Keratinocyte (primary cell): ENCODE data around the gene SYNM. TPM values are rescaled to one million over a fixed set of nuclear protein-coding genes. Genes with fewer than 3 reads are reported as not detected.

Source experiments
- DNase-seq: peaks from one replicate; pipeline ENCODE4 v3.0.0-alpha.2; 2011; ENCODE audit warnings: low read depth, missing footprints, low spot score
- FAIRE-seq: peaks from 2 replicates; lab custom pipeline; 2011; peaks lifted over from hg19 to GRCh38; lab: Jason Lieb, UNC
- H2AFZ ChIP-seq: 2 replicates; pipeline ENCODE4 v1.6.0; 2012; ENCODE audit warnings: low read length, control low read depth, inconsistent platforms; ENCODE audit not compliant: control insufficient read depth
- H3K27ac ChIP-seq: 2 replicates; pipeline ENCODE4 v1.5.1; 2011; ENCODE audit warnings: low read length; ENCODE audit not compliant: control insufficient read depth, insufficient read depth
- H3K27me3 ChIP-seq: 3 replicates; pipeline ENCODE4 v1.6.0; 2011; ENCODE audit warnings: low read length; ENCODE audit not compliant: control insufficient read depth, insufficient read depth; ENCODE audit errors: extremely low read depth
- H3K36me3 ChIP-seq, 2 experiments: 2 replicates in 1 of 2; 3 replicates in 1 of 2; pipeline ENCODE4 v1.5.1; 2011; ENCODE audit warnings: low read length in 2 of 2, mild to moderate bottlenecking in 1 of 2; ENCODE audit not compliant: control insufficient read depth in 2 of 2, insufficient read depth in 2 of 2; ENCODE audit errors: extremely low read depth in 1 of 2
- H3K4me1 ChIP-seq: 3 replicates; pipeline ENCODE4 v1.5.1; 2011; ENCODE audit warnings: low read length; ENCODE audit not compliant: control insufficient read depth, insufficient read depth; ENCODE audit errors: extremely low read depth
- H3K4me2 ChIP-seq: 3 replicates; pipeline ENCODE4 v1.6.0; 2011; ENCODE audit warnings: low read depth, low read length; ENCODE audit not compliant: control insufficient read depth, insufficient read depth; ENCODE audit errors: extremely low read depth
- H3K4me3 ChIP-seq, 3 experiments: fragments of 200-600 bp in 1 of 3; sonication (generic) in 1 of 3; 2 replicates in 2 of 3; 3 replicates in 1 of 3; pipeline ENCODE4 v1.5.1; 2011 to 2016; ENCODE audit warnings: low read length in 3 of 3, mild to moderate bottlenecking in 3 of 3, control low read depth in 2 of 3, inconsistent platforms in 1 of 3, low read depth in 1 of 3, mixed read lengths in 1 of 3, mixed run types in 1 of 3, moderate library complexity in 1 of 3; ENCODE audit not compliant: control insufficient read depth in 2 of 3, insufficient read depth in 2 of 3; ENCODE audit errors: extremely low read depth in 1 of 3
- H3K79me2 ChIP-seq: 2 replicates; pipeline ENCODE4 v1.6.0; 2012; ENCODE audit warnings: low read length; ENCODE audit not compliant: control insufficient read depth, insufficient read depth
- H3K9ac ChIP-seq: 3 replicates; pipeline ENCODE4 v1.6.0; 2011; ENCODE audit warnings: low read length; ENCODE audit not compliant: control insufficient read depth, insufficient read depth; ENCODE audit errors: extremely low read depth
- H3K9me1 ChIP-seq: 3 replicates; pipeline ENCODE4 v1.6.0; 2011; ENCODE audit warnings: low read length; ENCODE audit not compliant: control insufficient read depth, insufficient read depth; ENCODE audit errors: extremely low read depth
- H3K9me3 ChIP-seq: 2 replicates; pipeline ENCODE4 v1.5.1; 2012; ENCODE audit warnings: low read depth, low read length; ENCODE audit not compliant: control insufficient read depth
- H4K20me1 ChIP-seq: 3 replicates; pipeline ENCODE4 v1.6.0; 2011; ENCODE audit warnings: low read length; ENCODE audit not compliant: control insufficient read depth, insufficient read depth; ENCODE audit errors: extremely low read depth
- EZH2 ChIP-seq: IDR thresholded peaks from one replicate; pipeline ENCODE4 v1.6.1; 2012; ENCODE audit warnings: inconsistent platforms, mild to moderate bottlenecking, low read length, moderate library complexity
- dilution Hi-C: fragments of 300-500 bp; cut with MboI; formaldehyde crosslinking; loops from one replicate; pipeline ENCODE4 v1.7.0; 2020; ENCODE audit warnings: low sequenced_read_pairs; ENCODE audit not compliant: extremely low pct_ligation_motif_present
- polyA plus RNA-seq, 5 experiments: library from polyadenylated mRNA; depleted of rRNA in 3 of 5; stranded (reverse) in 3 of 5; stranded (forward) in 1 of 5; unstranded in 1 of 5; fragments of >200 nt; gene quantifications; 1 replicate in 1 of 5; 2 replicates in 3 of 5; 3 replicates in 1 of 5; pipeline versions ENCODE4 v1.2.1 to v1.2.3, GENCODE V29; 2011 to 2012; ENCODE audit warnings: missing spikeins in 2 of 5, low read depth in 1 of 5, low replicate concordance in 1 of 5
- TF ChIP-seq, protein P1 (sequence below), 3 experiments: IDR thresholded peaks in 1 of 3; conservative IDR thresholded peaks in 1 of 3; optimal IDR thresholded peaks in 1 of 3; 2 replicates in 2 of 3; 3 replicates in 1 of 3; pipeline versions ENCODE3 to v1.5.1; 2011; ENCODE audit warnings: low read length in 3 of 3, mild to moderate bottlenecking in 3 of 3, moderate library complexity in 2 of 3, control low read depth in 1 of 3, inconsistent platforms in 1 of 3; ENCODE audit not compliant: insufficient read depth in 2 of 3; ENCODE audit errors: extremely low read depth in 1 of 3

The SYNM gene
- polyA plus RNA-seq, 1 donor (not counting 4 experiments of a cell fraction or from before 2014, with no cell fraction given) = 0.09 TPM

DNA sequence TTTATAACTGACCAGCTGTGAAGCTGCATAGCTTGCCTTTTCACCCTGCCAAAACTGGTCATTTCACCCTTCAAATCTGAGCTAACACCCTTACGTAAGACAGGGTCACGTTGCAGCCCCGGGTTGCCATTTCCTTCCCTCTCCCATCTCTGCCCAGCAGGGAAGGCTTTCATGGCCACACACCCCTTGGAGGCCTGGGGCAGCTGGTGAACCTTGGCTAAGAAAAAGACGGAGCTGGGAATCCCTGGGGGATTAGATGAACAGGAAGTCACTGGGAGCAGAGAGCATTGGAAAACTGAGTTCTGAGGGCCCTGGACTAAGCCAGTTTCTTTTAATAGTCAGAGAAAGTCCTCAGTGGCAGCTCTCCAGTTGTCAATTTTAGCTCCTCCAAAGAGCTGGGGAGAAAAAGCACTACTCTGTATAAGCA is 76.7 kb downstream of the SYNM start:
- Histone ChIP-seq H3K36me3 (peaks cover 0 to 6% of the 10 kb centered on the region in 2 experiments), H4K20me1 (no peaks in the 10 kb centered on the region), H3K27ac (no peak overlapping the region), H3K79me2 (no peaks in the 10 kb centered on the region), H3K27me3 (no peaks in the 10 kb centered on the region), H3K4me1 (no peaks in the 10 kb centered on the region), H3K4me3 (no peak overlapping the region), H3K9ac (no peak overlapping the region), H3K9me1 (no peaks in the 10 kb centered on the region), H3K9me3 (no peaks in the 10 kb centered on the region), H2AFZ (no peak overlapping the region), H3K4me2 (no peak overlapping the region)
- FAIRE-seq (no peak), DNase-seq (no peak)
- TF ChIP-seq EZH2 = no peak
- TF ChIP-seq, protein P1, sequence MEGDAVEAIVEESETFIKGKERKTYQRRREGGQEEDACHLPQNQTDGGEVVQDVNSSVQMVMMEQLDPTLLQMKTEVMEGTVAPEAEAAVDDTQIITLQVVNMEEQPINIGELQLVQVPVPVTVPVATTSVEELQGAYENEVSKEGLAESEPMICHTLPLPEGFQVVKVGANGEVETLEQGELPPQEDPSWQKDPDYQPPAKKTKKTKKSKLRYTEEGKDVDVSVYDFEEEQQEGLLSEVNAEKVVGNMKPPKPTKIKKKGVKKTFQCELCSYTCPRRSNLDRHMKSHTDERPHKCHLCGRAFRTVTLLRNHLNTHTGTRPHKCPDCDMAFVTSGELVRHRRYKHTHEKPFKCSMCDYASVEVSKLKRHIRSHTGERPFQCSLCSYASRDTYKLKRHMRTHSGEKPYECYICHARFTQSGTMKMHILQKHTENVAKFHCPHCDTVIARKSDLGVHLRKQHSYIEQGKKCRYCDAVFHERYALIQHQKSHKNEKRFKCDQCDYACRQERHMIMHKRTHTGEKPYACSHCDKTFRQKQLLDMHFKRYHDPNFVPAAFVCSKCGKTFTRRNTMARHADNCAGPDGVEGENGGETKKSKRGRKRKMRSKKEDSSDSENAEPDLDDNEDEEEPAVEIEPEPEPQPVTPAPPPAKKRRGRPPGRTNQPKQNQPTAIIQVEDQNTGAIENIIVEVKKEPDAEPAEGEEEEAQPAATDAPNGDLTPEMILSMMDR (optimal IDR thresholded peaks at IDR 0.05 in 1 of 3, IDR thresholded peaks at IDR 0.05 in 1 of 3, conservative IDR thresholded peaks at IDR 0.05 in 1 of 3; ENCODE audit: extremely low read depth in 1 of 3, insufficient read depth in 2 of 3, low read length in 3 of 3) = no peak
- dilution Hi-C loops = no loop called here

DNA sequence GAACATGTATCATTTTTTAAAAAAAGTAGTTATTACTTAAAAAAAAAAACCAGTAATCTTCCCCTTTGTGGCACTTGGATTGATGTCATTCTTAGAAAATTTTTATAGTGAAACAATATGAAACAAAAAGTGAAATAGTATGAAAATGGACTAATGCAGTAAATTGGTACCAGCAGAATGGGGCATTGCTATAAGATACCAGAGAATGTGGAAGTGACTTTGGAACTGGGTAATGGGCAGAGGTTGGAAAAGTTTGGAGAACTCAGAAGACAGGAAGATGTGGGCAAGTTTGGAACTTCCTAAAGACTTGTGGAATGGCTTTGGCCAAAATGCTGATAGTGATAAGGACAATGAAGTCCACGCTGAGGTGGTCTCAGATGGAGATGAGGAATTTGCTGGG is 77.9 kb downstream of the SYNM start:
- DNase-seq = no peak
- dilution Hi-C loops = no loop called here
- H3K4me1 ChIP-seq = no peaks in the 10 kb centered on the region
- no peaks in the 10 kb centered on the region for H4K20me1 ChIP-seq
- no peaks in the 10 kb centered on the region for H3K27me3 ChIP-seq
- H3K36me3 ChIP-seq = peaks cover 0 to 6% of the 10 kb centered on the region in 2 experiments
- no peak overlapping the region for H3K4me2 ChIP-seq
- no peak for FAIRE-seq
- no peaks in the 10 kb centered on the region for H3K9me1 ChIP-seq
- H3K9me3 ChIP-seq = no peaks in the 10 kb centered on the region
- H3K9ac ChIP-seq = no peak overlapping the region
- no peak for TF ChIP-seq EZH2
- TF ChIP-seq, protein P1 (optimal IDR thresholded peaks at IDR 0.05 in 1 of 3, IDR thresholded peaks at IDR 0.05 in 1 of 3, conservative IDR thresholded peaks at IDR 0.05 in 1 of 3; ENCODE audit: extremely low read depth in 1 of 3, insufficient read depth in 2 of 3, low read length in 3 of 3) = no peak
- H3K27ac ChIP-seq = no peak overlapping the region
- no peaks in the 10 kb centered on the region for H3K79me2 ChIP-seq
- H3K4me3 ChIP-seq = no peak overlapping the region
- H2AFZ ChIP-seq = no peak overlapping the region

Other genes starting within 250 kb of the SYNM start
- not detected in 3 replicates for gene PGPEP1L, start 97.3 kb upstream of the SYNM start, polyA plus RNA-seq
- 3.4 to 6.7 TPM (median 5.0 TPM) in 3 replicates for gene TTC23, start 144.5 kb downstream of the SYNM start, polyA plus RNA-seq
- gene LRRC28, start 146.4 kb downstream of the SYNM start, polyA plus RNA-seq = 19.2 to 25.1 TPM (median 23.3 TPM) in 3 replicates